ENCODE results near the gene IL15. TPM values are rescaled to one million over a fixed set of nuclear protein-coding genes. Genes with fewer than 3 reads are reported as not detected.

Gene IL15
- total RNA-seq, 1 donor from 2014 or later, result 1.2 TPM

GRCh38 chr4:141763374-141763773, 127.0 kb downstream of the IL15 start:
- intact Hi-C loops (cut with micrococcal nuclease), result no loop called here

- intact Hi-C loops (cut with micrococcal nuclease), result no loop called here
These were observed 132.6 kb downstream of the IL15 start for GRCh38 chr4:141768954-141769353.

- intact Hi-C loops (cut with micrococcal nuclease), result no loop called here
These were observed 135.8 kb downstream of the IL15 start for GRCh38 chr4:141771889-141772830.

DNA sequence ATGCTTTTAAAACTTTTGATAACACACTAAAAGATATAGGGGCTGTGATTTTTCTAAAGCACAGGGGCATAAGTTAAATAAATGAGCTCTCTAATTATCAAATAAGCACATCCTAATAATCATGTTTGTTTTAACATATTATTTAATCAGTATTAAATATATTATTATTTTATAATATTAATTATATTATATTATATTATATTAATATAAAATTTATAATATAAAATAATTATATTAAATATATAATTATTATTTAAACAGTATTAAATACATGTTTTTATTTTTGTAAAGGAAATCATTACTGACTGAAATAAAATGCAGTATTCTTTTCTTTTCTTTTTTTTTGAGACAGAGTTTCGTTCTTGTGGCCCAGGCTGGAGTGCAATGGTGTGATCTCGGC, 136.5 kb downstream of the IL15 start:
- intact Hi-C loops (cut with micrococcal nuclease), result no loop called here

- intact Hi-C loops (cut with micrococcal nuclease), result no loop called here
These were observed 145.8 kb downstream of the IL15 start for GRCh38 chr4:141782205-141782604.

Data from T-helper 2 cell treated with Interferon-gamma antibody and Interleukin-4, amounts not matched to agents 100 ng/mL and 5 ng/mL, for 36 hours (primary cell).